Measurements from ENCODE around the gene FAM47E.
"Not testable (repeated sequence)": the region's sequence is repeated elsewhere in the genome, so short reads cannot be mapped to it uniquely, and the experiment has no call there.

Gene FAM47E

GRCh38 chr4:76232681-76233080 is 18.8 kb upstream of the FAM47E start:
- DNase-seq, result no peak

- no peak for DNase-seq
Observed at GRCh38 chr4:76233083-76233482, 18.4 kb upstream of the FAM47E start.

DNA sequence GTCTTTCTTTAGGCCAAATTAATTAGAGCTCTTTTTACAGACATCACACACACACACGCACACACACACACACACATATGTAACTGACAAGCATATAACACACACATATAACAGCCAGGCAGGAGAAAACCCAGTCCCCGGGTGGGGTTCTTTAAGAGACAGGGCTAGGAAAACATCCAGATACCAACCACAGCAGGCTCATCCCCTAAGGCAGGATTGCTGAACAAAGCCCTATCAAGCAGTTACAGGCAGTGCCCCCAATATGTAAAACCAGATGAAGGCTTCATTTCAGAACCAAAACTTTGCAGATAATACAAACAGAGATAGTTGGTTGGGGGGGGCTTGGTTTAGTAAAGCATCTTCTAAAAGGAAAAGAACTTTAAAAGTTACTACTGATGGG is 18.0 kb upstream of the FAM47E start:
- no peak for DNase-seq

GRCh38 chr4:76233967-76234678 is 17.4 kb upstream of the FAM47E start:
- no peak for DNase-seq

- DNase-seq, result no peak
Observed at GRCh38 chr4:76234679-76235044, 16.9 kb upstream of the FAM47E start.

GRCh38 chr4:76235407-76235806 is 16.1 kb upstream of the FAM47E start:
- DNase-seq, result no peak

GRCh38 chr4:76235915-76236314 is 15.6 kb upstream of the FAM47E start:
- no peak for DNase-seq

DNA sequence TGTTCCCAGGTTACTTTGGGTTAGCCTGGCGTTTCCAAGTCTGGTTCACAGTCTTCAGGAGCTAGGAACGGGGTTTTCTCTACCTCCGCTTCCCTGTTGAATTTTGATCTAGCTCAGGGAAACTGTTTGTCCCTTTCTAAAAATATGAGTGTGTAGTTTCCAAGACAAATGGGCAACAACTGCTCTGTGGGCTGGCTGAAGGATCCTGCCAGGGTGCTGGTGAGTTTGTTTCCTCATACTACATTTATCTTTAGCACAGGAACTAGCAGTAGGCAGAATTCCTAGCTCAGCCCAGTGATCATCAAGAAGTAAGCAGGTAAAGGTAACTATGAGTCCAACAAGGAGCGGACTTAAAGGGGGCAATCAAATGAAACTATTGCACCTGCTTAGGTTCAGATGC is 13.3 kb upstream of the FAM47E start:
- DNase-seq, result no peak

- no peak for DNase-seq
Observed at GRCh38 chr4:76238701-76239100, 12.8 kb upstream of the FAM47E start.

GRCh38 chr4:76240236-76240635 is 11.3 kb upstream of the FAM47E start:
- DNase-seq, result no peak

DNA sequence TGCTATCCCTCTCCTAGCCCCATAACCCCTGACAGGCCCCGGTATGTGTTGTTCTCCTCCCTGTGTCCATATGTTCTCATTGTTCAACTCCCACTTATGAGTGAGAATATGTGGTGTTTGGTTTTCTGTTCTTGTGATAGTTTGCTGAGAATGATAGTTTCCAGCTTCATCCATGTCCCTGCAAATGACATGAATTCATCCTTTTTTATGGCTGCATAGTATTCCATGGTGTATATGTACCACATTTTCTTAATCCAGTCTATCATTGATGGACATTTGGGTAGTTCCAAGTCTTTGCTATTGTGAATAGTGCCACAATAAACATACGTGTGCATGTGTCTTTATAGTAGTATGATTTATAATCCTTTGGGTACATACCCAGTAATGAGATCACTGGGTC is 7.6 kb upstream of the FAM47E start:
- not testable (repeated sequence) for DNase-seq

GRCh38 chr4:76246025-76246424 is 5.5 kb upstream of the FAM47E start:
- DNase-seq, result no peak

DNA sequence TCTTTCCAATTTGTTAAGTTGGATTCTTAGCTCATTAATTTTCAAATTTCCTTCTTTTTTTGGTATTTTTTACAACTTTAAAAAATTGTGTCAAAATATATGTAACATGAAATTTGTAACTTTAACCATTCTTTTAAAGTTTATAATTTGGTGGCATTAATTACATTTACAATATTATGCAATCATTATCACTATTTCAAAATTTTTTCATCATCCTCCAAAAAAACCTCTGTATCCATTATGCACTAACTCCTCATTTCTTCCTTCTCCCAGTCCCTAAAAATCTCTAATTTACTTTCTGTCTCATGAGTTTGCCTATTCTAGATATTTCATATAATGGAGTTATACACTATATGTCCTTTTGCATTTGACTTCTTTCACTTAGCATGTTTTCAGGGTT is 4.7 kb upstream of the FAM47E start:
- no peak for DNase-seq

- DNase-seq, result no peak
Observed at GRCh38 chr4:76250962-76251361, 559 bp upstream of the FAM47E start.

DNA sequence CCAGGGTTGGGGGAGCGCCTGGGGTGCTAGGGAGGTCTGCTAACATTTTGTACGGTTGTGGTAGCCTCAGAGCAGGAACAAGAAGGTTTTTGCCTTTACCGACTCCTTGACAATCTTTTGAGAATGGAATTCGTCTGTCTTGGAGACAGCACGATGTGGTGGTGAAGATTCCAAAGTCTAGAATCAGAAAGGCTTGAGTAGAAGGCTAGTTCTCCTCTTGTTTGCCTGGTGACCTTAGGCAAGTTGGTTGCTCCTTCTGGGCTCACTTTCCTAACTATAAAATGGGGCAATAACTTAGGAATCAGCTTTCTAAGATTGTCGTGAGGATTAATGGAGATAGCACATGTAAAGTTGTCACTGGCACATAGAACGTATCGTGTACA is 741 bp downstream of the FAM47E start:
- no peak for DNase-seq

DNA sequence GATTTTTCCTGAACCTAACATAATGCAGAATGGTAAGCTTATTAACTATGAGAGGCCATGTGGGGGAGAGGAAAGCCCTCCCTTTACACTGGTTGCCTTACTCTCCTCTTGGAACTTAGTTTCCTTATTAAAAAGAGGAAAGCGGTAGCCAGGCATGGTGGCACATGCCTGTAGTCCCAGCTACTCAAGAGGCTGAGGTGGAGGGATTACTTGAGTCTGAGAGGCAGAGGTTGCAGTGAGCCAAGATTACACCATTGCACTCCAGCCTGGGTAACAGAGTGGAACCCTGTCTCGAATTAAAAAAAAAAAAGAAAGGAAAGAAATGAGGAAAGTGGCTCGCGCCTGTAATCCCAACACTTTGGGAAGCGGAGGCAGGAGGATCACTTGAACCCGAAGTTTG is 2.0 kb downstream of the FAM47E start:
- no peak for DNase-seq

GRCh38 chr4:76256032-76256431 is 4.5 kb downstream of the FAM47E start:
- DNase-seq, result no peak

GRCh38 chr4:76256968-76257367 is 5.4 kb downstream of the FAM47E start:
- DNase-seq, result no peak

DNA sequence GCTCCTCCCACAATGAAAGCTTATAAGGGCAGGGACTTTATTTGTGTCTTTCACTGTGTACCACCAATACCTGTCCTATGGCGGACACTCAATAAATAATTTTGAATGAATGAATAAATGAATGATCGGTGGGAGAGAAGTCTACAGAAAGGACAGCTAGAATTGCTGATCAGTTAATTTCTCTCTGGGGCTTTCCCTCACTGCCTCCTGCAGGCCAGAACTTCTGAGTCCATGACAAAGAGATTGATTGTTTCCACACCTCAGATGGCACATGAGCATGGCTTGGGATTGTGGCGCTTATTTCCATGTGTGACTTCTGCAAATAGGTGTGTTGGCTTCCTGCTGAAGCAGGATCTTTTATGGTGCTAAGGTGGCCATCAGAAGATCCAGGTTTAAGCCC is 6.3 kb downstream of the FAM47E start:
- DNase-seq, result no peak

- no peak for DNase-seq
Observed at GRCh38 chr4:76260571-76260970, 9.1 kb downstream of the FAM47E start.

- DNase-seq, result no peak
Observed at GRCh38 chr4:76265631-76266218, 14.2 kb downstream of the FAM47E start.

DNA sequence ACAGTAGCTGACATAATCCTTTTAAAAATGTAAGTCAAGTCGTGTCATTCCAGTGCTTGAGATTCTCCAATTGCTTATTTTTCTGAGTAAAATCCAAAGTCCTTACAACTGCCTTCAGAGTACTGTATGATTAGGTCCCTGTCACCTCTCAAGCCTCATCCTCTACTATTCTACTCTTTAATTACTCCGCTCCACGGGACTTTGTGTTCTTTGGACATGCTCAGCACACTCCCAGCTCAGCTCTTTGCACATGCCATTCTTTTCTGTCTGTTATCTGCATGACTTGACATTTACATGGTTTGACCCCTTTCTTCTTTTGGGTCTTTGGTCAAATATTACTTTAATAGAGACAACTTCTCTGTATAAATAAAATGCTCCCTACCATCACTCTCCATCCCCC is 15.1 kb downstream of the FAM47E start:
- DNase-seq, result no peak

DNA sequence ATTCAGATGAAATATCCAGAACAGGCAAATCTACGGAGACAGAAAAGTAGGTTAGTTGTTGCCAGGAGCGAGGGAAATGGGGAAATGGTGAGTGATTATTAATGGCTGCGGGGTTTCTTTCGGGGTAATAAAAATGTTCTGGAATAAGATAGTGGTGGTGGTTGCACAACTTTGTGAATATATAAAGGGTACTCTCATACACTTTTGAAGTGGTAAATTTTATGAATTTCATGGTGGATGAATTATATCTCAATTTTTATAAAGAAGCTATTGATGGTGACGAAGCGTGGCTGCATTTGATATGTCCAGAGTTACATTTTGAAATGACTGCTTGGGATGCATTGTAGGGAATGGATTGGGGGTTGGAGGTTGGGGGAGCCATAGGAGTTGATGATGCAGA is 16.3 kb downstream of the FAM47E start:
- DNase-seq, result no peak

DNA sequence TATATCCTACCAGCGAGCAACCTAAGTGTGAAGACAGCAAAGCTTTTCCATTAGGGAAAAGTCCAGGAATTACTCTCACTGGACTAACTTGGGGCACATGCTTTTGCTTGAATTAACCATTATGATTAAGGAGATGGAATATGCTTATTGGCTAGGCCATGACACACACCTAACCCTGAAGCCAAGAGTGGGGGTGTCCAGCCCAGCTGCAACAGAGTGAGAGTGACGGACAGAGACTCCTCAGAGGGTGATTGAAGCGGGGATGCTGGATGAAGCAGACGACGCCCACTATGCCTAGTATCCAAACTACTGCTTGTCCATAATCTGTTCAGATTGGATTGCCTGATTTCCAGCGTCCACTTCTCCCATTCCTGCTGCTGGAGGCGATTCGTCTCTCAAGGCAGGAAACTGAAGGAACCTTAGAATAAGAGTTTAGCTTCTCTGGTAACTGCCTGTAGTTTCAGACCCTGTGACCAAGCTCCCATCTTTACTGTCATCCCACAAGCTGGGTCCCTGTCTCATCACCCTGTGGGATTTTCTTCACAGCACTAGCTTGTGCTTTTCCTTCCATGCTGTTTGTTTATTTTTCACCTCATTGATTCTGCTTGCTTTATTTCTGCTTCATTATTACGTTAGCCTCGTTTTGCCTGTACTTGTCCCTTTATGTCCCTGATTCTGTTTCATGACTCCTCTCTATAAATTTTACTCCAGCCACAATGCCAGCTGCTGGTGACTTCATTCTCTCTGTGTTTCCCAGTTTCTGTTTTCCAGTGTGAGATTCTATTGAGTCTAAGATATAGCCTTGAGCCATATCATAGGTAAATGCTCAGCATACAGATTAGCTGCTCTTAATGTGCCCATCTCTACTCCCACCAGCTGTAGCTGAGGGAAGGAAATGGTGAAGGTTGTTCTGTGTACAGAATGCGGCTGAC is 19.0 kb downstream of the FAM47E start:
- no peak for DNase-seq
